Smooth muscle cell (in vitro differentiated cells): Measurements from ENCODE around the gene OSBPL1A. TPM values are rescaled to one million over a fixed set of nuclear protein-coding genes. Genes with fewer than 3 reads are reported as not detected.

Source experiments
- DNase-seq: peaks from one replicate; lab custom pipeline; 2025; ENCODE audit not compliant: unreplicated experiment; lab: John Stamatoyannopoulos, UW
- H2AFZ ChIP-seq: fragments of 200-600 bp; sonication (generic); 2 replicates; pipeline ENCODE4 v1.6.0; 2016; ENCODE audit warnings: antibody characterized with exemption, low read depth, mild to moderate bottlenecking
- H3F3A ChIP-seq: fragments of 200-600 bp; sonication (generic); 2 replicates; pipeline ENCODE4 v1.6.0; 2017; ENCODE audit warnings: antibody characterized with exemption, low read depth
- H3K27ac ChIP-seq: fragments of 200-600 bp; sonication (generic); 2 replicates; pipeline ENCODE4 v1.5.1; 2016; ENCODE audit warnings: low read depth, mild to moderate bottlenecking
- H3K27me3 ChIP-seq: fragments of 200-600 bp; sonication (generic); 2 replicates; pipeline ENCODE4 v1.6.1; 2016; ENCODE audit warnings: low read depth, mild to moderate bottlenecking
- H3K36me3 ChIP-seq: fragments of 200-600 bp; sonication (generic); 2 replicates; pipeline ENCODE4 v1.5.1; 2016; ENCODE audit warnings: low read depth
- H3K4me1 ChIP-seq: fragments of 200-600 bp; sonication (generic); 2 replicates; pipeline ENCODE4 v1.5.1; 2016; ENCODE audit warnings: low read depth
- H3K4me2 ChIP-seq: fragments of 200-600 bp; sonication (generic); 2 replicates; pipeline ENCODE4 v1.6.0; 2016; ENCODE audit warnings: mild to moderate bottlenecking
- H3K4me3 ChIP-seq: fragments of 200-600 bp; sonication (generic); 2 replicates; pipeline ENCODE4 v1.5.1; 2016; ENCODE audit warnings: mild to moderate bottlenecking
- H3K79me2 ChIP-seq: fragments of 200-600 bp; sonication (generic); 2 replicates; pipeline ENCODE4 v1.6.0; 2016; ENCODE audit warnings: low read depth, mild to moderate bottlenecking
- H3K9ac ChIP-seq: fragments of 200-600 bp; sonication (generic); 2 replicates; pipeline ENCODE4 v1.6.0; 2016; ENCODE audit warnings: low read depth
- H3K9me3 ChIP-seq: fragments of 200-600 bp; sonication (generic); replicated peaks from 2 replicates; pipeline ENCODE4 v1.5.1; 2016; ENCODE audit warnings: low read depth
- H4K20me1 ChIP-seq: fragments of 200-600 bp; sonication (generic); 2 replicates; pipeline ENCODE4 v1.6.0; 2016; ENCODE audit warnings: low read depth
- WGBS: methylation state at CpG from one replicate; pipeline ENCODE4 v1.1.7; 2016; ENCODE audit warnings: low lambda C conversion rate; 5-methylcytosine and 5-hydroxymethylcytosine counted together
- microRNA-seq: library from miRNA; unstranded; fragments of <30 nt; microRNA quantifications from one replicate; pipeline ENCODE4, GENCODE V29; 2016; ENCODE audit warnings: borderline number of aligned reads
- polyA plus RNA-seq: library from polyadenylated mRNA; unstranded; fragments of >200 nt; fragmentation: Nextera tagmentation; extraction: Ambion mirVana; gene quantifications from 2 replicates; pipeline ENCODE4 v1.2.1, GENCODE V29; 2016
- small RNA-seq: library from RNA; depleted of rRNA; stranded (forward); fragments of <200 nt; gene quantifications from one replicate; pipeline ENCODE3, GENCODE V24; 2014
- total RNA-seq: library from RNA; depleted of rRNA; stranded (reverse); fragments of >200 nt; gene quantifications from 2 replicates; pipeline ENCODE4 v1.2.3, GENCODE V29; 2014
- TF ChIP-seq, protein P1 (sequence below): fragments of 200-600 bp; sonication (generic); IDR thresholded peaks from 2 replicates; pipeline ENCODE4 v1.5.1; 2017; ENCODE audit warnings: borderline replicate concordance, mild to moderate bottlenecking, antibody characterized with exemption; ENCODE audit not compliant: insufficient read depth, poor library complexity, severe bottlenecking

OSBPL1A gene
- total and polyA plus RNA-seq, 2 experiments from 2014 or later = 15.3 to 23.4 TPM

DNA sequence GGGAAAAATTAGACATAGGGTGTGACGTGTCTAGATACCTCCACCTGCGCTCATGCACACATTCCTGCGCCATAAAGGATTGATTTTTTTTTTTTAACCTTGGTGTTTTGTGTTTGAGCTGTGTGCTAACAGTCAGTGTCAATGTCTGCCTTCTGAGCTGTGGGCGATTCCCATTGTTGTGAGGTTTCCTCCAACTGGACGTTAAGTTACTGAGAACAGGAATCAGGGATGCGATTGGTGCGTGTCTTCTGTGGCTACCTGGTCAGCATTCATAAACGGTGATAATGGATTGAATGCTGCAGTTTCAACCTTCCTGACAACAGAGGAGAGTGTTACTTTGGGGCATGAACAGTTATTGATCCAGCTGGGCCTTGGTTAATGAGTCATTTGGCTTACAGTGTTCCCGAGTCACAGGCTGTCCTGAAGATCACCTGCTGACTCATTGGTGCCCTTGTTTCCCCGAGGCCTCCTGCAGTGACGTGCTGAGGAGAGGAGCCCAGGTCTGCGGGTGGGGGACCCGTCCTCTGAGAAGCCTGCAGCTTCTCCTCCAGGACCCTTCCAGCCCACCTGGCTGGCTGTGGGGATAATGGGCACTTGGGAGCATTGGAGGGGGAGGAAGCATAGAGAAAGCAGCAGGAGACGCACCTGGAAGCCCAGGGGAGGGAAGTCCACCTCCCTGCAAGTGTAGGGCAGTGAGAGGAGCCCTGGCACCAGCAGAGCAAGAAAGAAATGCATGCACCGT, 284.6 kb downstream of the OSBPL1A start:
- H3F3A ChIP-seq = no peaks in the 10 kb centered on the region
- H3K27me3 ChIP-seq = no peaks in the 10 kb centered on the region
- H3K9ac ChIP-seq = no peak overlapping the region
- no peak overlapping the region for H3K4me3 ChIP-seq
- no peaks in the 10 kb centered on the region for H4K20me1 ChIP-seq
- H3K79me2 ChIP-seq = no peaks in the 10 kb centered on the region
- H3K4me2 ChIP-seq = no peak overlapping the region
- TF ChIP-seq, protein P1, sequence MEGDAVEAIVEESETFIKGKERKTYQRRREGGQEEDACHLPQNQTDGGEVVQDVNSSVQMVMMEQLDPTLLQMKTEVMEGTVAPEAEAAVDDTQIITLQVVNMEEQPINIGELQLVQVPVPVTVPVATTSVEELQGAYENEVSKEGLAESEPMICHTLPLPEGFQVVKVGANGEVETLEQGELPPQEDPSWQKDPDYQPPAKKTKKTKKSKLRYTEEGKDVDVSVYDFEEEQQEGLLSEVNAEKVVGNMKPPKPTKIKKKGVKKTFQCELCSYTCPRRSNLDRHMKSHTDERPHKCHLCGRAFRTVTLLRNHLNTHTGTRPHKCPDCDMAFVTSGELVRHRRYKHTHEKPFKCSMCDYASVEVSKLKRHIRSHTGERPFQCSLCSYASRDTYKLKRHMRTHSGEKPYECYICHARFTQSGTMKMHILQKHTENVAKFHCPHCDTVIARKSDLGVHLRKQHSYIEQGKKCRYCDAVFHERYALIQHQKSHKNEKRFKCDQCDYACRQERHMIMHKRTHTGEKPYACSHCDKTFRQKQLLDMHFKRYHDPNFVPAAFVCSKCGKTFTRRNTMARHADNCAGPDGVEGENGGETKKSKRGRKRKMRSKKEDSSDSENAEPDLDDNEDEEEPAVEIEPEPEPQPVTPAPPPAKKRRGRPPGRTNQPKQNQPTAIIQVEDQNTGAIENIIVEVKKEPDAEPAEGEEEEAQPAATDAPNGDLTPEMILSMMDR = no peak
- 83% methylated on average over 15 of the region's 15 CpGs for WGBS
- H3K4me1 ChIP-seq = no peaks in the 10 kb centered on the region
- H3K9me3 ChIP-seq = no peaks in the 10 kb centered on the region
- H3K36me3 ChIP-seq = no peaks in the 10 kb centered on the region
- no peak overlapping the region for H2AFZ ChIP-seq
- H3K27ac ChIP-seq = no peak overlapping the region
- no peak for DNase-seq

DNA sequence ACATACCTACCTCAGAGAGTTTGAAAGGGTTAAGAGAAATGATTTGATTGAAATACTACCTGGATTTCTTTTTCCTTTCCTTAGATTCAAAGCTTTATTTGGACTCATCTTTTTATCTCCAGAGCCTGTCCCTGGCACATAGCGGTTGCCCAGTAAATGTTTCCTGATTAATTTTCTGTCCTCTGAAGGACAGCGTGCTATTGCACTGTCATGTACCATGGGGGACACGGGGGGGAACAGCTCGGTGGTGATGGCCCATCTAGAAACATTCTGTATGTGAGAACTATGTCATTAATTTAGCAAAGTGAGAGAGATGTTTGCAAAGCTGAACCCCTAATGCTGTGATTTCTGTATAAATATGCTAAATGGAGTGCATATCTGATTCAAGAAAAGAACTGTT, 285.2 kb downstream of the OSBPL1A start:
- H2AFZ ChIP-seq = no peak overlapping the region
- DNase-seq = no peak
- no peaks in the 10 kb centered on the region for H3K9me3 ChIP-seq
- no peaks in the 10 kb centered on the region for H3K4me1 ChIP-seq
- no peak overlapping the region for H3K4me2 ChIP-seq
- no peaks in the 10 kb centered on the region for H3K79me2 ChIP-seq
- H3K9ac ChIP-seq = no peak overlapping the region
- no peaks in the 10 kb centered on the region for H4K20me1 ChIP-seq
- TF ChIP-seq, protein P1 = no peak
- H3K27ac ChIP-seq = no peak overlapping the region
- H3K4me3 ChIP-seq = no peak overlapping the region
- WGBS = 95% methylated on average over 4 of the region's 4 CpGs
- H3K27me3 ChIP-seq = no peaks in the 10 kb centered on the region
- H3K36me3 ChIP-seq = no peaks in the 10 kb centered on the region
- H3F3A ChIP-seq = no peaks in the 10 kb centered on the region

Small RNA genes lying within 50 kb of the gene (microRNA-seq; reads per million reads assigned to microRNA genes)
- 18.1 reads per million, percentile 25 among the genes with 10 or more reads in this experiment for gene MIR320C2

Small RNA genes lying within 50 kb of the gene (small RNA-seq; reads per million reads assigned to genes)
- gene MIR320C2 (not detected), gene RF00017 (not detected), gene RF00019 (not detected), gene RNA5SP452 (0.42 reads per million, percentile 13 among the genes with 10 or more reads in this experiment), gene RNU5A-6P (0.26 reads per million, percentile 2 among the genes with 10 or more reads in this experiment), gene RNU6-435P (not detected)

Other genes starting within 250 kb of the OSBPL1A start
- 25.0 and 35.1 TPM in 2 replicates for gene IMPACT, start 28.8 kb upstream of the OSBPL1A start, total RNA-seq
- 27.9 and 30.2 TPM in 2 replicates for gene IMPACT, start 28.8 kb upstream of the OSBPL1A start, polyA plus RNA-seq
- gene HRH4, start 62.8 kb upstream of the OSBPL1A start, total RNA-seq = not detected in 2 replicates
- gene HRH4, start 62.8 kb upstream of the OSBPL1A start, polyA plus RNA-seq = not detected in 2 replicates